Stimulated activated CD4-positive, alpha-beta T cell treated with anti-CD3 and anti-CD28 coated beads, Interleukin-2, amount 100 ng/mL, for 4 hours (primary cell): ENCODE measurements around the gene HADH.
A peak's percentile ranks its signal among the peaks of the same experiment; 100 is the strongest.

Experiments used
- DNase-seq: peaks from one replicate; pipeline ENCODE4 v3.0.0-alpha.2; 2020; ENCODE audit warnings: low read depth

Gene HADH

GRCh38 chr4:108058685-108059440 lies 69.2 kb downstream of the HADH start:
- DNase-seq, result no peak

- DNase-seq, result no peak
Observed at GRCh38 chr4:108060164-108060563, 70.5 kb downstream of the HADH start.

GRCh38 chr4:108060686-108061321 lies 71.1 kb downstream of the HADH start:
- DNase-seq, result no peak

- no peak for DNase-seq
Observed at GRCh38 chr4:108068442-108068841, 78.8 kb downstream of the HADH start.

GRCh38 chr4:108070775-108071174 lies 81.1 kb downstream of the HADH start:
- no peak for DNase-seq

- peak; percentile 44 for DNase-seq
Observed at GRCh38 chr4:108072300-108072699, 82.6 kb downstream of the HADH start.

- DNase-seq, result no peak
Observed at GRCh38 chr4:108078024-108078733, 88.5 kb downstream of the HADH start.

- DNase-seq, result peak; percentile 23
Observed at GRCh38 chr4:108080747-108081146, 91.1 kb downstream of the HADH start.

GRCh38 chr4:108081256-108081655 lies 91.6 kb downstream of the HADH start:
- DNase-seq, result no peak
